ENCODE data around the gene DCUN1D2.

GRCh38 chr13:113528101-113528812 is 37.7 kb upstream of the DCUN1D2 start:
- TF ChIP-seq, protein P1, sequence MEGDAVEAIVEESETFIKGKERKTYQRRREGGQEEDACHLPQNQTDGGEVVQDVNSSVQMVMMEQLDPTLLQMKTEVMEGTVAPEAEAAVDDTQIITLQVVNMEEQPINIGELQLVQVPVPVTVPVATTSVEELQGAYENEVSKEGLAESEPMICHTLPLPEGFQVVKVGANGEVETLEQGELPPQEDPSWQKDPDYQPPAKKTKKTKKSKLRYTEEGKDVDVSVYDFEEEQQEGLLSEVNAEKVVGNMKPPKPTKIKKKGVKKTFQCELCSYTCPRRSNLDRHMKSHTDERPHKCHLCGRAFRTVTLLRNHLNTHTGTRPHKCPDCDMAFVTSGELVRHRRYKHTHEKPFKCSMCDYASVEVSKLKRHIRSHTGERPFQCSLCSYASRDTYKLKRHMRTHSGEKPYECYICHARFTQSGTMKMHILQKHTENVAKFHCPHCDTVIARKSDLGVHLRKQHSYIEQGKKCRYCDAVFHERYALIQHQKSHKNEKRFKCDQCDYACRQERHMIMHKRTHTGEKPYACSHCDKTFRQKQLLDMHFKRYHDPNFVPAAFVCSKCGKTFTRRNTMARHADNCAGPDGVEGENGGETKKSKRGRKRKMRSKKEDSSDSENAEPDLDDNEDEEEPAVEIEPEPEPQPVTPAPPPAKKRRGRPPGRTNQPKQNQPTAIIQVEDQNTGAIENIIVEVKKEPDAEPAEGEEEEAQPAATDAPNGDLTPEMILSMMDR (IDR thresholded peaks at IDR 0.05): no peak
- no peak for TF ChIP-seq POLR2A (IDR thresholded peaks at IDR 0.05)
